RWPE2 (cell line): ENCODE results near the gene NEK7.

ENCODE experiments used
- ATAC-seq: fragments of 200-7000 bp; cut with Tn5 transposase; 3 replicates; pipeline ENCODE4 v1.9.1; 2021; ENCODE audit warnings: low read depth
- DNase-seq: peaks from one replicate; pipeline ENCODE4 v3.0.0-alpha.2; 2020; ENCODE audit warnings: low spot score
- H3K27ac ChIP-seq: fragments of 450-650 bp; 2 replicates; pipeline ENCODE4 v1.5.1; 2017; ENCODE audit warnings: mild to moderate bottlenecking; ENCODE audit not compliant: poor library complexity, severe bottlenecking
- H3K27me3 ChIP-seq: fragments of 250-450 bp; sonication (Bioruptor Pico); 2 replicates; pipeline ENCODE4 v1.5.1; 2021; ENCODE audit warnings: mild to moderate bottlenecking, moderate library complexity; ENCODE audit not compliant: insufficient read depth, poor library complexity, severe bottlenecking
- H3K36me3 ChIP-seq: fragments of 250-450 bp; sonication (Bioruptor Pico); 2 replicates; pipeline ENCODE4 v1.5.1; 2020; ENCODE audit warnings: low read depth, mild to moderate bottlenecking, moderate library complexity
- H3K4me1 ChIP-seq: fragments of 250-450 bp; sonication (Bioruptor Pico); 2 replicates; pipeline ENCODE4 v1.5.1; 2021; ENCODE audit warnings: mild to moderate bottlenecking, moderate library complexity; ENCODE audit not compliant: insufficient read depth, poor library complexity, severe bottlenecking
- H3K4me3 ChIP-seq: fragments of 250-450 bp; sonication (Bioruptor Pico); 2 replicates; pipeline ENCODE4 v1.5.1; 2021; ENCODE audit warnings: mild to moderate bottlenecking, moderate library complexity; ENCODE audit not compliant: severe bottlenecking
- H3K9me3 ChIP-seq: fragments of 250-450 bp; sonication (Bioruptor Pico); 2 replicates; pipeline ENCODE4 v1.5.1; 2021; ENCODE audit warnings: mild to moderate bottlenecking, moderate library complexity; ENCODE audit not compliant: severe bottlenecking
- TF ChIP-seq, protein P1 (sequence below): fragments of 450-650 bp; IDR thresholded peaks from one replicate; pipeline ENCODE4 v1.5.1; 2017; ENCODE audit warnings: mild to moderate bottlenecking, moderate library complexity; ENCODE audit not compliant: poor library complexity, severe bottlenecking

Gene NEK7

DNA sequence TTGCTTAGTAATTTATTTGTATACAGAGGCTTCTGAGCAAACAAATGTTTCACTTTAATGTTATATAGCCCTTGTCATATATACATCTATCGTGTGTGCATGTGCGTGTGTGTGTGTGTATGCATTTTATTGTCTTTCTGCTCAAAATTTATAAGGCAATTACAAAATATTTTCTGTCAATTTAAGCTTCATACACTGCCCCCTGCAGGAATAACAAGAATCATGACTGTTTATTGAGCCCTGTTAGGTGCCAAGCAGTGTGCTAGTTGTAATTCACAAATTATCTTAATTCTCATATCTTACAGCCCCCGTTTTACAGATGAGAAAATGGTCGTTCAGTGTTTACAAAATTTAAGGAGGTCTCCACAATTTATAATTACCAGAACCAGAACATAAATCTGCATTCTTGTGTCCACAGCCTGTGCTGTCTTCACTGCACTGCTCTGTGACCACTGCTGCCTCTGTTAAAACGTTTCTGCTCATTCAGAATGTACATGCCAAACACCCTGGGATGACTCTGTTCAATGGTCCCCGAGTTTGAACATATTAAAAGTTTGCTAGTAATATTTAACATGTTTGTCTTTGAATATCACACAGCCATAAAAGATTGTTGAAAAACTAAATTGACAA, 202.3 kb downstream of the NEK7 start:
- H3K4me1 ChIP-seq: no peaks in the 10 kb centered on the region
- H3K36me3 ChIP-seq: no peaks in the 10 kb centered on the region
- DNase-seq: no peak
- ATAC-seq: no peak
- H3K27me3 ChIP-seq: no peaks in the 10 kb centered on the region
- H3K27ac ChIP-seq: no peak overlapping the region
- TF ChIP-seq, protein P1, sequence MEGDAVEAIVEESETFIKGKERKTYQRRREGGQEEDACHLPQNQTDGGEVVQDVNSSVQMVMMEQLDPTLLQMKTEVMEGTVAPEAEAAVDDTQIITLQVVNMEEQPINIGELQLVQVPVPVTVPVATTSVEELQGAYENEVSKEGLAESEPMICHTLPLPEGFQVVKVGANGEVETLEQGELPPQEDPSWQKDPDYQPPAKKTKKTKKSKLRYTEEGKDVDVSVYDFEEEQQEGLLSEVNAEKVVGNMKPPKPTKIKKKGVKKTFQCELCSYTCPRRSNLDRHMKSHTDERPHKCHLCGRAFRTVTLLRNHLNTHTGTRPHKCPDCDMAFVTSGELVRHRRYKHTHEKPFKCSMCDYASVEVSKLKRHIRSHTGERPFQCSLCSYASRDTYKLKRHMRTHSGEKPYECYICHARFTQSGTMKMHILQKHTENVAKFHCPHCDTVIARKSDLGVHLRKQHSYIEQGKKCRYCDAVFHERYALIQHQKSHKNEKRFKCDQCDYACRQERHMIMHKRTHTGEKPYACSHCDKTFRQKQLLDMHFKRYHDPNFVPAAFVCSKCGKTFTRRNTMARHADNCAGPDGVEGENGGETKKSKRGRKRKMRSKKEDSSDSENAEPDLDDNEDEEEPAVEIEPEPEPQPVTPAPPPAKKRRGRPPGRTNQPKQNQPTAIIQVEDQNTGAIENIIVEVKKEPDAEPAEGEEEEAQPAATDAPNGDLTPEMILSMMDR: peak; percentile 50
- H3K4me3 ChIP-seq: no peak overlapping the region
- no peaks in the 10 kb centered on the region for H3K9me3 ChIP-seq

DNA sequence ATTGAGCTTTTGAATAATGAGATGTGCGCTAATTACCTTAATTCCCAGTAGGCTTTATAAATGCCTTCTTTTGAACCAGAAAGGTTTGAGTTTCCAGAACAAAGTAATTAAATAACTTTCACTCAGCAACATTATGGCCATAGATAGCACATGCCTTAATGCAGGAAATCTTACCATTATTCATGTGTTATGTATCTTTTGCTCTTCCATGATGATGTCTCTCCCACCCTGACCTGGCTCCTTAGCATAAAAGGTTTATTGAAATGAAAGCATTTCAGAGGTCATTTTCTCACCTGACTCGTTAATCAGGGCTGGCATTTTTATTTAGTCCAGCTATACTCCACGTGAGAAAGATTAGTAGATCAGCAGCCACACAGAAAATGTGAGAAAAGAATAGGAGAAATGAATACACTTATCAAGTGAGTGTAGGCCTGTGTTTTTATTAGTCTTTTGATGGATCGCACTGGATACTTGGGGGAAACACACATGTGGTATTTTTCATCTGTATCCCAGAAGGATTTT, 203.5 kb downstream of the NEK7 start:
- TF ChIP-seq, protein P1: no peak
- Histone ChIP-seq H3K4me1 (no peaks in the 10 kb centered on the region), H3K27ac (no peak overlapping the region), H3K4me3 (no peak overlapping the region), H3K36me3 (no peaks in the 10 kb centered on the region), H3K9me3 (no peaks in the 10 kb centered on the region), H3K27me3 (no peaks in the 10 kb centered on the region)
- DNase-seq: no peak
- no peak for ATAC-seq

DNA sequence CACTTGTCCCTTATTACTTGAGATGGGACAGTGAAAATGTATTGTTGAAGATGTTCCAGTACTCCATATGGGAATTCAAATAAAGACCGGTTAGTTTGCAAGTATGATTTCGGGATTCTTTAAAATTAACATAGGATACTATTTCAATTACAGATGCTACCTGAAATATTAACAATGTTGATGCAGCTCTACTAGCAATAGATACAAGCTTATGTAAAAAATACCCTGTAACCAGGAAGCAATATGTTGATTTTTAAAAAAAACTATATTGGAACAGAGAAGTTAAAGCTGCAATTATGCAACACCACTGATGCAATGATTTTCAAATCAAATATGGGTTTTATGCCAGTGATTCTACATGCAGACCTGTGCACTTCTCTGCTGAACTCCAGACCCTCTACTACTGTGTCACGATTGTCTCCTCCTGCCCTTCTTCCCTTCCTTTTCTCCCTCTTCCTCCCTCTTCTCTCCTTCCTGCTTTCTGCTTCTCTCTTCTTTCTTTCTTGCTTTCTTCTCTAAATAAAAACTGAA, 204.5 kb downstream of the NEK7 start:
- no peaks in the 10 kb centered on the region for H3K36me3 ChIP-seq
- H3K9me3 ChIP-seq: no peaks in the 10 kb centered on the region
- H3K4me3 ChIP-seq: no peak overlapping the region
- no peaks in the 10 kb centered on the region for H3K27me3 ChIP-seq
- ATAC-seq: no peak
- no peak for DNase-seq
- TF ChIP-seq, protein P1: no peak
- H3K27ac ChIP-seq: no peak overlapping the region
- H3K4me1 ChIP-seq: no peaks in the 10 kb centered on the region

DNA sequence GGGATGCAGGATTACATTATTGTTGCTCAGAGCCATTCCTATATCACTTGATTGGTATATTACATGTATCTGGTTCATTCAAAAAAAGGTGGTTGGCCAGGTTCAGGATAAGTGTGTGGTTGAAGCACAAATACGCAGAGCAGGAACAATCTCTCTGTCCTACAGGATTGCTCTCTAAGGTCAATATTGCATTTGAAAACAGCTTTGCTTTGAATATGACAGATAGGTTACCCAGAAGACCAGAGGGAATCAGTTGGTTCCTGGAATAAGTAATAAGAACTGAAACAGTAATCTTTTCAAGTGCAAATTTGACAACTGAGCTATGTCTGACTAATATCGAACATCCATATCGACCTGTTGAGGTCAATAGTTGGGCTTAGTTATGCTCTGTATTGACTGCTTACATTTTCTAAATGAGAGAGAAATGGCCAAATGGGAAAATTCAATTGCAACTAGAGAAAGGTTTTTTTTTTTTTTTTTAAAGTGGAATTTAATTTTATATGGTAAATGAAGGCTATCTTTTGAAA, 206.9 kb downstream of the NEK7 start:
- no peak overlapping the region for H3K4me3 ChIP-seq
- H3K27me3 ChIP-seq: no peaks in the 10 kb centered on the region
- no peak for ATAC-seq
- DNase-seq: no peak
- H3K27ac ChIP-seq: no peak overlapping the region
- H3K4me1 ChIP-seq: no peaks in the 10 kb centered on the region
- TF ChIP-seq, protein P1: no peak
- H3K9me3 ChIP-seq: no peaks in the 10 kb centered on the region
- H3K36me3 ChIP-seq: no peaks in the 10 kb centered on the region

DNA sequence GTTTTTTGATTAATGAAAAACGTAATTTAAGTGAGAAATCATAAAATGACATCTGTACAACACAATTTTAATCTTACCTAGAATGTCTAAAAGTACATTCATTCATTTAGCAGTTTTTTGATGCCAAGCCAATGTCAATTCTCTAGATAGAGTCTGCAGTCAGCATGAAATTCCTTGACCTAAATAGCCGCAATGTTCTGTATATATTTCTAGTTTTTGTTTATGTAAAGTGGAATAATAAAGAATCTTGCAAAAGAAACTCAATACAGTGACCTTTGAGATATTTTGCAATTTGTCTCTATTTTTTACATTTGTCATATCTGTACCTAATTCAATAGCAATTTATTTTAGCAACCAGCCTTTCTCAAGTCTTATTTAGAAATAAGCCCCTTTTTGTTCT, 207.7 kb downstream of the NEK7 start:
- ATAC-seq: no peak

More for the DNA sequence above, 207.7 kb downstream of the NEK7 start:
- no peak for DNase-seq
- H3K4me3 ChIP-seq: no peak overlapping the region
- TF ChIP-seq, protein P1: no peak
- H3K4me1 ChIP-seq: no peaks in the 10 kb centered on the region
- no peaks in the 10 kb centered on the region for H3K27me3 ChIP-seq
- no peaks in the 10 kb centered on the region for H3K9me3 ChIP-seq
- no peaks in the 10 kb centered on the region for H3K36me3 ChIP-seq
- H3K27ac ChIP-seq: no peak overlapping the region
